GM18951 (cell line): ENCODE results near the gene ZNF561.
"Not testable (repeated sequence)": the region's sequence is repeated elsewhere in the genome, so short reads cannot be mapped to it uniquely, and the experiment has no call there.

ENCODE experiments used
- POLR2A ChIP-seq: IDR thresholded peaks from 4 replicates; pipeline ENCODE4 v1.6.1; 2011; ENCODE audit warnings: mild to moderate bottlenecking; ENCODE audit not compliant: insufficient read length, insufficient read depth; ENCODE audit errors: extremely low read depth
- in situ Hi-C: fragments of 300-500 bp; cut with MboI; formaldehyde crosslinking; loops from one replicate; pipeline ENCODE4 v1.12.0; 2022; ENCODE audit warnings: low sequenced_read_pairs, mixed read lengths, inconsistent platforms; ENCODE audit not compliant: unreplicated experiment

ZNF561 gene

GRCh38 chr19:9621156-9622037 lies at the start of gene ZNF561:
Gene ZNF561, minus strand, starts transcription at chr19:9621232. Its CDS starts 1,776 bp downstream, at chr19:9619456.
- in situ Hi-C loops = no loop called here

DNA sequence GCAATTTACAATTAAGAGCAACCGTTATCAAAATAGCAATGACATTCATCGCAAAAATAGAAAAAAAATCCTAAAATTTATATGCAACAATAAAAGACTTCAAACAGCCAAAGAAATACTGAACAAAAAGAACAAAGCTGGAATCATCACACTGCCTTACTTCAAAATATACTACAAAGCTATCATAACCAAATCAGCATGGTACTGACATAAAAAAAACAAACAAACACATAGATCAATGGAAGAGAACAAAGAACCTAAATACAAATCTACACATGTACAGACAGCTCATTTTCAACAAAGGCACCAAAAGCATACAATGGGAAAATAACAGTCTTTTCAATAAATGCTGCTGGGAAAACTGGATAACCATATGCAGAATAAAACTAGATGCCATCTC lies 47.5 kb upstream of the ZNF561 start:
- in situ Hi-C loops = no loop called here
- no peak for TF ChIP-seq POLR2A

More at GRCh38 chr19:9621156-9622037, at the start of gene ZNF561:
- TF ChIP-seq POLR2A = peak; percentile 71

GRCh38 chr19:9667898-9668297 lies 46.9 kb upstream of the ZNF561 start:
- no peak for TF ChIP-seq POLR2A
- in situ Hi-C loops = no loop called here

DNA sequence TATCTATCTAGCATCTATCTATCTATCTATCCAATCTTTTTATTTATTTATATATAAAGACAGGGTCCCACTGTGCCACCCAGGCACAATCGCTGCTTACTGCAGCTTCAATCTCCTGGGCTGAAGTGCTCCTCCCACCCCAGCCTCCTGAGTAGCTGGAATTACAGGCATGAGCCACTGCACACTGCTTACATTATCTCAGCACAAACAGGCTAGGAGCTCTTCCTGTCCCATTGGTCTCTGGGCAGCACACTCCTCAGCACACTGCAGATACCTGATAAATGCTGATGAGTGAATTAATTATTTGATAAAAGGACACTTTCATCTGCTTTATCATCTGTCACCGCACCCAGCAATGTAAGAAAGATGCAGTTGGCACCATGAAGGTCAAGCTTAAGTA lies 37.7 kb upstream of the ZNF561 start:
- TF ChIP-seq POLR2A = no peak
- in situ Hi-C loops = no loop called here

GRCh38 chr19:9653066-9653555 lies 32.1 kb upstream of the ZNF561 start:
- in situ Hi-C loops = not testable (repeated sequence)

DNA sequence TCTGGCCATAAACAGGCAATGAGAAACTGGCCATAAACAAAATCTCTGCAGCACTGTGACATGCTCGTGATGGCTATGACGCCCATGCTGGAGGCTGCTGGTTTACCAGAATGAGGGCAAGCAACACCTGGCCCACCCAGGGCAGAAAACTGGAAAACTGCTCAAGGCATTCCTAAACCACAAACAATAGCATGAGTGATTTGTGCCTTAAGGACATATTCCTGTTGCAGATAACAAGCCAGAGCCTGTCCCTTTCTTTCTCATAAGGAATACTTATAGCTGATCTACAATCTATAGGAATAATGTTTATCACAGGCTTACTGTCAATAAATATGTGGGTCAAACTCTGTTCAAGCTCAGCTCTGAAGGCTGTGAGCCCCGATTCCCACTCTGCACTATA lies 30.4 kb upstream of the ZNF561 start:
- in situ Hi-C loops = not testable (repeated sequence)

GRCh38 chr19:9650345-9650744 lies 29.3 kb upstream of the ZNF561 start:
- in situ Hi-C loops = no loop called here
- TF ChIP-seq POLR2A = no peak

DNA sequence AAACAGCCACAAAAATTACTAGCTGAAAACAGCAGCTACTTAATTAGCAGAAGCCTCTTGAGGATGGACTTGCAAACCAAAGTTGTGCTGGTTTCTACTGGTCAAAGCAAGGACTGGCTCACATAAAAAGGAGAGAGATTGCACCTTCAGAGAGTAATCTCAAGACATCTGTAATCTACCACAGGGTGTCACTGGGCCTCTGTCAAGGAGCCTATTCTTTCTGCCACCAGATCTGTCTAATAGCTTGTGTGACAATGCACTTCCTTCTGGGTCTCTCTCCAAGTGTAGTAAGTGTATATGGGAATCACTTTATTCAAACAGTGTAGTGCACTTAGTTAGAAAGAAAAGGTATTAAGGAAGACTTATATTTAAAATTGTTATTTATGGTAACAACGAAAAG lies 24.4 kb upstream of the ZNF561 start:
- TF ChIP-seq POLR2A = no peak
- in situ Hi-C loops = no loop called here

DNA sequence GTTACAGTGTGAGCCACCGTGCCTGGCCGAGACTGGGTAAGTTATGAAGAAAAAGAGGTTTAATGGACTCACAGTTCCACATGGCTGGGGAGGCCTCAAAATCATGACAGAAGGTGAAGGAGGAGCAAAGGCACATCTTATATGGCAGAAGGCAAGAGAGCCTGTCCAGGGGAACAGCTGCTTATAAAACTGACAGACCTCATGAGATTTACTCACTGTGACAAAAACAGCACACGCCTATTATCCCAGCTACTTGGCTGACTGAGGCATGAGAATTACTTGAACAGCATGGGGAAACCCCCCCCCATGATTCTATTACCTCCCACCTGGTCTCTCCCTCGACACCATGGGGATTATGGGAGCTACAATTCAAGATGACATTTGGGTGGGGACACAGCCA lies 23.4 kb upstream of the ZNF561 start:
- in situ Hi-C loops = no loop called here
- no peak for TF ChIP-seq POLR2A

DNA sequence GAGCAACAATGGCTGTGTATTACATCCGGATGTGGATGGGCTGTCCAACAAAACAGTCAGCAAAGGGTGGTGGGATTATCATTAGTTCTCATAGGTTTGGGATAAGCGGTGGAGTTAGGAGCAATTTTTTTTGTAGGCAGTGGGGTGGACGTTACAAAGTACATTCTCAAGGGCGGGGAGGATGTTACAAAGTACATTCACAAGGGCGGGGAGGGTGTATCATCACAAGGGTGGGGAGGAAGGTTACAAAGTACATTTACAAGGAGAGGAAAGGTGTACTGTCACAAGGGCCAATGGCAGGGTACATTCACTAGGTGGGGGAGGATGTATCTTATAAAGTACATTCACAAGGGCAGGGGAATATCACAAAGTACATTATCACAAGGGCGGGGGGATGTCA lies 20.8 kb upstream of the ZNF561 start:
- no peak for TF ChIP-seq POLR2A
- in situ Hi-C loops = no loop called here

DNA sequence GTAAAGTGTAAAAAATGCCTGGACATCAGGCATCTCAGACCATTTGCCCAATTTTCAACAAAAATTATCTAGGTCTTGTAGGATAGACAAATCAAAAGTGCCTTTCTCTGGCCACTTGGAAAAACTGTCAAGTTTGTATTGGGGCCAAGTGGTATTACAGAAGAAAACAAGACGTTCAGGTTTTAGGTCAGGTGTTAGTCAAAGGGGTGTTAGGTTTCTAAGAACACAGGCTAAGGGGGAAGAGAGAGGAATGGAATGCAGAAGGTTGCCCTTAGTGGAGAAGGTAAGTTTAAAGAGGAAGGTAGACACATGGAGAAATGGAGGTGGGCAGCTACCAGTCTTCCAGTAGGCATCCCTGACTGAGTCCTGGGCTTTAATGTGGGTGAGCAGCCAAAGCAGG lies 19.9 kb upstream of the ZNF561 start:
- in situ Hi-C loops = no loop called here
- no peak for TF ChIP-seq POLR2A

- in situ Hi-C loops = no loop called here
- no peak for TF ChIP-seq POLR2A
Measured at GRCh38 chr19:9636018-9636417, 15.0 kb upstream of the ZNF561 start.

GRCh38 chr19:9627856-9628255 lies 6.8 kb upstream of the ZNF561 start:
- no peak for TF ChIP-seq POLR2A
- in situ Hi-C loops = loop anchor here (5.0 kb wide), 1 partner anchor 169 kb away; no protein-coding TSS in a partner anchor

DNA sequence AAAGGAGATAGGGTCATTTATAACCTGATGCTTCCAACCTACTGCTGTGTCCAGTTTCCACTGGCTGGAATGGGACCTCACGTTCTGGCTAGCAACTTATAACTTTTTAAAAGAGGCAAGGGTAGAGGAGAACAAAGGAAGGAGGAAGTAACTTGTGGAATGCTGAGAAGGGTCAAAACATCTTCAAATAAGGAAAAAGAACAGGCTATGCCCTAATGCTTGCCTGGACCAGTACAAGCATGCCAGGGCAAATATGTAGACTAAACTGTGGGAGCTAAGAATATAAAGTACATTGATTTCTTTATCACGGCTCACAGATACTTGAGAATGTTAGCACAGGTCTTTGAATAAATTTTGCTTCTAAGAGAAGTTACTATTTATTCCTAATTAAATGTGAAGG lies 1.5 kb upstream of the ZNF561 start:
- no peak for TF ChIP-seq POLR2A
- in situ Hi-C loops = no loop called here
